NCI-H187 (cell line): Measurements from ENCODE around the gene KRTAP10-6.
"Not testable (repeated sequence)": the region's sequence is repeated elsewhere in the genome, so short reads cannot be mapped to it uniquely, and the experiment has no call there.

Experiments used
- DNase-seq, 2 experiments: peaks; one replicate each; lab custom pipeline; 2025; lab: John Stamatoyannopoulos, UW

The KRTAP10-6 gene

DNA sequence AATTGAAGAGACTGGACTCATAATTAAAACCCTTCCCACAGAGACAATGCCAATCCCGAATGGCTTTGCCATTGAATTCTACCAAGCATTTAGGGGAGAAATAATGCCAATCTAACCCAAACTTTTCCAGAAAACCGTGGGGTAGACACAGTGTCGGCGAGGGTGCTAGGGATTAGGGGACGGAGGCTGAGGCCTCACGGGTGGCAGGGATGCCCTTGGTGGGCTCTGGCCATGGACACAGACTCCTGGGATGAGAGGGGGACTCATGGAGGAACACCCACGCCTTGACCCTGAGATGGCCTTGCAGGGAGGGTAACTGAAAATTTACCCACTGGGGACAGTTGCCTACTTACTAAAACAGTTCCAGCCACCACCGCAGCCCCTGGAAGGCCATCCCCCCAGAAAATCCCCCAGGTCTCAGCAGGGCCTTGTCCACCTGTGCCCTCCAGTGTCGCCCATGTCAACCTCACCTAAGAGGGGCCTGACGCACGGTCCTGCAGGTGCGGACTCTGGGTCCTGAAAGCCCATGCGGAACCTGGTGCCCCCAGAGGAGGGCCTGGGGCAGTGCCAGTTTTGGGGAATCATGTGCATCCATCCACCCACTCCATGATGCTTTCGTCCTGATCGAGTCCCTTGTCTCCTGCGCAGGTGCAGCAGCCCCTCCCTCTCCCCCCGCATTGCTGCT, 13.8 kb downstream of the KRTAP10-6 start:
- no peak for DNase-seq

DNA sequence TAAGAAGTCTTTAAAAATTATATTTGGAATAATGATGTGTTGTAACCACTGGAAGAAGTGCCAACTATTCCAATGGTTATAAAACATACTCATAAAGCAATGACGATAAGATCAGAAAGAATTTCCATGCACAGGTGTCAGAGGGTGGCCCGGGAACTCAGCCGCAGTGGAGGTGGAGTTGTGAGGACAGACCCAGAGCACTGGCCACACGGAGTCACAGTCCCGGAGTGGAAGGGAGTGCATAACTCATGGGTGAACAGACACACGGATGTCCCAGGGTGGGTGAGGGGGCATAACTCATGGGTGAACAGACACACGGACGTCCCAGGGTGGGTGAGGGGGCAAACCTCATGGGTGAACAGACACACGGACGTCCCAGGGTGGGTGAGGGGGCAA, 16.3 kb downstream of the KRTAP10-6 start:
- DNase-seq: no peak

DNA sequence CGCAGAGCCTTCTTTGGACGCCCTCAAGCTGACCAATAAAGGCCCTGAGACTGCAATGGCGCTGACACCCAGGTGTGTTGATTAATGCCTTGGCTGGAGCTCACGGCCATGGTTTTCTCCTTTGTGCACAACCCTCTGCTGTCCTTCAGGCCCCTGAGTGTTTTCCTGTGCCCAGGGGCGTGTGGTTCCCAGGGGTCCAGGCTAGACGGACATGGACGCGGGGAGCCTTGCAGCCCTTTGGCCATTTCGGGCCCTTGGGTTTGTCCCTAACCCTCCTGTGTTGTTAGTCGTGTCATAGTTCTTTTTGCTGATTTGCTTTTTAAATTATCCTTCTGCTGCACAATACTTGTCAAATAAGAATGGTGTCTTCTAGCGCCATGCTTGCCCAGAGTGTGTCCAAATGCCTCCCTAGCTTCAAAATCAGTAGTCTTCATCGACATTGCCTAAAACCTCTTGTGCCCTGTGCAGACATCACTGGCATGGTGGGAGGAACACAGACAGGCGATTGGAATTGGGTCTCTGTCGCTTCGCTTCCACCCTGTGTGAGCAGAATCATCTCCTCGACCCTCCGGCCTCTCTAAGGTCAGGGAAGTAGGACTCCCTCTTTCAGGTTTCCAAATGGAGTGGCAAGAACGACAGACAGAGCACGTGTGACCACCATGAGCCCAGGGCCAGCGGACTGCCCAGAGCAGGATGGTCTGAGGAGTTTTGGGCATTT, 16.8 kb downstream of the KRTAP10-6 start:
- DNase-seq: no peak

DNA sequence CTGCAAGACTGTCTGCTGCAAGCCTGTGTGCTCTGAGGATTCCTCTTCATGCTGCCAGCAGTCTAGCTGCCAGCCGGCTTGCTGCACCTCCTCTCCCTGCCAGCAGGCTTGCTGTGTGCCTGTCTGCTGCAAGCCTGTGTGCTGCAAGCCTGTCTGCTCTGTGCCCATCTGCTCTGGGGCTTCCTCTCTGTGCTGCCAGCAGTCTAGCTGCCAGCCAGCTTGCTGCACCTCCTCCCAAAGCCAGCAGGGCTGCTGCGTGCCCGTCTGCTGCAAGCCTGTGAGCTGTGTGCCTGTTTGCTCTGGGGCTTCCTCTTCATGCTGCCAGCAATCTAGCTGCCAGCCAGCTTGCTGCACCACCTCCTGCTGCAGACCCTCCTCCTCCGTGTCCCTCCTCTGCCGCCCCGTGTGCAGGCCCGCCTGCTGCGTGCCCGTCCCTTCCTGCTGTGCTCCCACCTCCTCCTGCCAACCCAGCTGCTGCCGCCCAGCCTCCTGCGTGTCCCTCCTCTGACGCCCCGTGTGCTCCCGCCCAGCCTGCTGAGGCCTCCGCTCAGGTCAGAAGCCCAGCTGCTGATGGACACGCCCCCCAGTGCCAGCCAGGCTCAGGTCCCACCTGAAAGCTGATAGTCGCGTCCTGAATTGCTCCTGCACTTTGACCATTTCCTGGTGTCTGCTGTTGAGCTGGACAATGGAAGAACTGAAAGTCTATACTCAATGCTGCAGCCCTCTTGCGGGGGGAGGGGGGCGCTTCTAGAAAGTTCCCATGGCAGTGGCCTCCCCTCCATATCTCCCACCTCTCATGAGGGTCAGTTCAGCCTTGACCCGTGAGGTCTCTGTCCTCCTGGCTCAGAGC, 17.6 kb downstream of the KRTAP10-6 start:
- no peak for DNase-seq

DNA sequence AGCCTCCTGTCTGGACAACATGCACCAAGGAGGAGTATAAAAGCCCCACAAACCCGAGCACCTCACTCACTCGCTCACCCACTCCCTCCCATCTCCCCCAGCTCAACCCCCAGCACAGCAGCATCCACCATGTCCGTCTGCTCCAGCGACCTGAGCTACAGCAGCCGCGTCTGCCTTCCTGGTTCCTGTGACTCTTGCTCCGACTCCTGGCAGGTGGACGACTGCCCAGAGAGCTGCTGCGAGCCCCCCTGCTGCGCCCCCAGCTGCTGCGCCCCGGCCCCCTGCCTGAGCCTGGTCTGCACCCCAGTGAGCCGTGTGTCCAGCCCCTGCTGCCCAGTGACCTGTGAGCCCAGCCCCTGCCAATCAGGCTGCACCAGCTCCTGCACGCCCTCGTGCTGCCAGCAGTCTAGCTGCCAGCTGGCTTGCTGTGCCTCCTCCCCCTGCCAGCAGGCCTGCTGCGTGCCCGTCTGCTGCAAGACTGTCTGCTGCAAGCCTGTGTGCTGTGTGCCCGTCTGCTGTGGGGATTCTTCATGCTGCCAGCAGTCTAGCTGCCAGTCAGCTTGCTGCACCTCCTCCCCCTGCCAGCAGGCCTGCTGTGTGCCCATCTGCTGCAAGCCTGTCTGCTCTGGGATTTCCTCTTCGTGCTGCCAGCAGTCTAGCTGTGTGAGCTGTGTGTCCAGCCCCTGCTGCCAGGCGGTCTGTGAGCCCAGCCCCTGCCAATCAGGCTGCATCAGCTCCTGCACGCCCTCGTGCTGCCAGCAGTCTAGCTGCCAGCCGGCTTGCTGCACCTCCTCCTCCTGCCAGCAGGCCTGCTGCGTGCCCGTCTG, 18.5 kb downstream of the KRTAP10-6 start, which contains the start of gene KRTAP10-4:
KRTAP10-4 (plus strand) TSS at position 100 of the 827 bp plus-strand sequence; CDS start at position 130, 30 bp downstream.
- DNase-seq: not testable (repeated sequence)

DNA sequence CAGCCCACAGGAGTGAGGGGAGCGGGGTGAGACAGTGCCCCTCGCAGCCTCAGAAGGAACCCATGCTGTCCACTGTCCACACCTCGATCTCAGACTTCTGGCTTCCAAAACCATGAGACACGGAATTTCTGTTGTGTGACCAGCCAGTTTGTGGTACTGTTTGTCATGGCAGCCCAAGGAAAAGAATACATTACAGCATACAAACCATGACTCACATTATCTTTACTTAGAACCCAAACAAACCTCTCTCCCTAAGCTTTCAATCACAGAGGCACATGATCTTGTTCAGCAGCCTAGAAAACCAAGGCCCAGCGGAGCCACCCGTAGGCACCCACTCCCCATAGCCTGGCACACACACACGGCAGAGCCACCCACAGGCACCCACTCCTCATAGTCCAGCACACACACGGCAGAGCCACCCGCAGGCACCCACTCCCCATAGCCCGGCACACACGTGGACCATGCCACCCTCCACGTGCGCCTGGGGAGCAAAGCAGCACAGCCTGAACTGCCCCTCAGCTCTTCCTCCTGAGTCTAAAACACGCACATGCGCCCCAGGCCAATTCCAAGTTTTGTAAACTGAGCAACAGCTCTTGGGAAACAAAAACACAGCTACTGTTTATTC, 19.2 kb downstream of the KRTAP10-6 start:
- DNase-seq: no peak

DNA sequence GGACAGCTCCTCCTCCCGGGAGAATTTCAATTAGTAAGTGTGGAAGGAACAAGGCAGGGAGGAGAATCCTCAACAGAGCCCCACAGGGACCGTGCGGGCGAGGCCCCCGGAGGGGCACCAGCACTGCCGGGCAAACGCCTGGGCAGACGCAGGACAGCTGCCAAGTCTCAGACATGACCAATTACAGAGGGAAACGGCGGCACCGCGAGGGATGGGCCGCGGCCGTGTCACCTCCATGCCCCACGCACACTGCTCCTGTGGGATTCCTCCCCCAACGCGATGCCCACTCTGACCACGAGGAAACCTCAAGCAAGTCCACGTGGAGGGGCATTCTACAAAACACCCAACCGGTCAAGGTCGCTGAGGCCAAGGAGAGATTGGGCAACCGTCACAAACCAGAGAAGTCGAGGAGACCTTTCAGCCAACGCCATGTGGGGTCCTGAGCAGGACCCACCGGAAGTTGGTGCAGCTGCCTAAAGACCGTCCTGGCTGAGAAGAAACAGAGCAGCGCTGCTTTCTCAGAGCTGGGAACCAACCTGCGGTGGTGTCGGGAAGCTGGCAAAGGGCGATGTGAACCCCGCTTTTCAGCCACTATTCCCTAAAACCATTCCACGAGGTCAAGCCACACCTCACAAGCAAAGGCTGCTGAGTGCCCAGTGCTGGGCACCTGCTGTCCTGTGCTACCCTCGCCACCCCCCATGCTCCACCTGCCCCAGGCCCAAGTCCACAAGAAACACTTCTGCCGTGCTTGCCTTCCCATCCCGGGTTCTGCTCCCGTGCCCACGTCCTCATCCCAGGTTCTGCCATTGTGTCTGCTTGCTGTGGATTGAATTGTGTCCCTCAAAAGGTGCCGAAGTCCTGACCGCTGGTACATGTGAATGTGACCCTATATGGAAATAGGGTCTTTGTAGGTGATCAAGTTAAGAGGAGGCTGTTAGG, 20.2 kb downstream of the KRTAP10-6 start:
- DNase-seq: no peak

DNA sequence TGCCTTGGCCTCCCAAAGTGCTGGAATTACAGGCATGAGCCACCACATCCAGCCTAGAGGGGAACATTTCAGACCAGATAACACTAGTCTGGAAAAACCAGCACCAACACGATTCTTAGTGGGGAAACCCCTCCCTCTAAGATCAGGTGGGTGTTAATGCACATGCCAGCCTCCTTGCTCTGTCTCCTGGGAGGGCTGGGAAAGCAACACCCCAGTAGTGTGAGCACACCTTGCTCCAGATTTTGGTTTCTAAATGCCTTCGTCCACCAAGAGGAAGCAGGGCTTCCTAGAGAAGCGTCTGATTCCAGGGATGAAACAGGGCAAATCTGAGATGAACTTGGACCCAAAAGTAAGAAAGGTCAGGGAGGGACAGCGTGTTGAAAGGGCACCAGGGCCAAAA, 21.0 kb downstream of the KRTAP10-6 start:
- DNase-seq: no peak

DNA sequence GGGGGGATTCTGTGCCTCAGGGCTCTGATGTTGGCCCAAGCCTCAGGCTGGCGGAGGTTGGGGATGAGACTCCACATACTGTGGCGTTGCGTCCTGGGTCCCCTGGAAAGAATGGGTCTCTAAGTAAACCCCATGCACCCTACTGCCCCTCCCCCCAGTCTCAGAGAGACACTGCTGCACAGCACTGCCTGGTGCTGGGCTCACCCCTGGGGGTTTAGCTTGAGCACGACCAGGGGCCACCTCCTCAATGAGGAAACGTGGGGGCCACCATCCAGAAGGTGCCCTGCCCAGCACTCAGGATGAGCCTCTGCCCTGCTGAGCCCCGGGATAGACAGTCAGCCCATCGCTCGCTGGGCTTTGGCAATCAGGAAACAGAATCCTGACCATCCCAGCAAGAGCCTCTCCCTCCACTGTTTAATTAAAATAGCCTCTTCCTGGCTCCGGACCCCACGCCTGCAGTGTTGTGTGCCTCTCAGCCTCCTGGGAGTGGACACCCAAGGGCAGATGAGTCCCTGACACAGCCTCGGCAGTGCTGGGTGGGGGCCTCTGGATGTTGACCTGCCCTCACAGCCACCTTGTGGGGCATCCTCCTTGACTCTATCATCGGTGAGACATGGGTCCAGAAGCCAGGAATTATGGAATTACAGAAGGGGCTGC, 22.3 kb downstream of the KRTAP10-6 start:
- no peak for DNase-seq

DNA sequence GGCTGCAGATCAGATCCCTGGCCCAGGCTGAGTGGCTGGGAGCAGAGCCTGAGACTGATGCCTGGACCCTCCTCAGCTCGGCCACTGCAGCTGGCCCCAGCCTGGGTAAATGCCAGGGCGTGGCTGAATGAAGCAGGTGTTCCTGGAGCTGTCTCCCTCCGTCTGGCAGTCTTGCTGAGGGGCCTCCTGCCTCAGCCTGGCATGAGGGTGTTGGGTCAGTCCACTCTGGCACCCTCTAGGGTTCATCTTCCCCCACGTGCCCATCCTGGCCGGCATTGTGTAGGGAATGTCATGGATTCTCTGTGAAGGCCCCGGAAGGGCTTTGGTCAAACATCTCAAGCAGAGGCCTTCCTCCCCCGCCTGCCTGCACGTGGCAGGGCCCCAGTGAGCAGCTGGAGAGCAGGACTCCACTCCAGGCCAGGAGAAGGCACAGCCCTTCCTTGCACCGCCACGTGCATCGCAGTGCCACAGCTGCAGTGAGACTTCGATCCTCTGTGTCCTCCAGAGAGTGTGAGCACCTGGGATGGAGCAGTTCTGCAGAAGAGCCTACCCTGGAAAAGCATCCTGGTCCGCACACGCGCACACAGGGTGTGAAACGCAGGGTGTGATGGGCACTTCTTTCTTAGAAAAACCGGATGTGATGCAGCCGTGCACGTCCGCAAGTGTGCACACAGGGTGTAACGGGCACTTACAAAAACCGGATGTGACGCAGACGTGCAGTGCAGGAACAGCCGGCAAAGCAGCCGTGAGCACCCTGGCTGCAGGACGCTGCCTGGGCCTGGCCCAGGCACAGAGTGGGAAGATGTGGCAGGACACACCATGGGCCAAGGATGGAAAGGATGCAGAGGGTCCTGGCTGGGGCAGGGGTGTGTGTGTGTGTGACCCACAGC, 23.4 kb downstream of the KRTAP10-6 start:
- DNase-seq: no peak

DNA sequence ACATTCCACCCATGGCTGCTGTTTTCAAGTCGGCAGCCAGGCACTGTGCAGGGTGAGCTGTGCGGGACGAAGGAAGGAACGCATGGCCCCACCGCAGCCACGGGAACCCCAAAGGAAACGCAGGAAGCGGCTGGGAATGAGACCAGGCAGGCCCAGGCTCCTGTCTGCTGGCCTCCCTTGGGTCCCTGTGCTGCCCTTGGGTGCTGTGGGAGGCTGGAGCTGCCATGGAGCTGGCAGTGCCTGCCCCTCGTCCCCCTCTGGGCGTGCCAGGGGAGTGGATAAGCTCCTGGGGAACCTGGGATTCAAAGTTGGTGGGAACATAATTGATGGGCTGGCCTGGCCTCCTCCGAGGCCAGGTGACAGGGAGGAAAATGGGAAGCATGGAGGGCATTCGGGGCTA, 24.0 kb downstream of the KRTAP10-6 start:
- DNase-seq: no peak

DNA sequence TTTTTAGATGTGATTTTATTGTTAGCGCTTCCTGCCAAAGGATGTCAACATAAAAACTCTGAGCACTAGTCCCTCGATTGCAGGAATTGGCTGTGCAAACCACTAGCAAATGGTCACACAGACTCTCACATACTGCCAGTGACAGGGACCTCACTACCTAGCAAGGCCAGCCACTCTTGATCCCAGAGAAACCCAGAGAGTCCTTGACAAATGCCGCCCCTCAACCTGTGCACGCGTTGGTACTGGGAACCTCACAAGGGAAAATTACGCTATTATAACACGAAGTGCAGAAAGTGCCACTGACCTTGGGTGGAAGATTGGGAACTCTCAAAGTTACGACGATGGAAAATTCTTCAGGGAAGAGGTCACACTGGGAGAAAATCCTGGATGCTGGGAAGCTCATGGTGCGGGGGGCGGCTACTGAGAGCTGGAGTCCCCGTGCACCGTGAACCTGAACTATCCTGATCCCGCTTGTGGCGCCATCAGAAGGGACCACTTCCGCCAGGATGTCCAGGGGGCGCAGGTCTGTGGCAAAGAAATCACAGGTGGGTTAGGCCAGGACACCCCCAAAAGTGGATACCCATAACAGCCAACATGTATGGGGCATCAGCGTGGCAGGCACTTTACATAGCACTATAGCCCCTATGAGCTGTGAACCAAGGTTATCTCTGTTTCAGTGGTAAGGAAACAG, 24.7 kb downstream of the KRTAP10-6 start:
- no peak for DNase-seq

DNA sequence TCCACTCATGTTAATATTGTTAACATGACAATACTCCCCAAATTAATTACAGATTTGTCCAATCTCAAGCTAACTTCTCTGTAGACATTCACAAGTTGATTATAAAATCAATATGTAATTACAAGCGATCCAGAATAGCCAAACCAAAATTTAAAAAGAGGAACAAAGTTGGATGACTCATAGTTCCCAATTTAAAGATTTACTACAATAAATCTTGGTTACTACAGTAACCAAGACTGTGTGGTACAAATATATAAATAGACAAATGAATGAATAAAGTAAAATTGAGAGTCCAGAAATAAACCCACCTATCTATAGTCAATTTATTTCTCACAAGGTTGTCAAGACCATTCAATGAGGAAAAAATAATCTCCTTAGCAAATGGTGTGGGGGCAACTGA, 25.9 kb downstream of the KRTAP10-6 start:
- DNase-seq: no peak

DNA sequence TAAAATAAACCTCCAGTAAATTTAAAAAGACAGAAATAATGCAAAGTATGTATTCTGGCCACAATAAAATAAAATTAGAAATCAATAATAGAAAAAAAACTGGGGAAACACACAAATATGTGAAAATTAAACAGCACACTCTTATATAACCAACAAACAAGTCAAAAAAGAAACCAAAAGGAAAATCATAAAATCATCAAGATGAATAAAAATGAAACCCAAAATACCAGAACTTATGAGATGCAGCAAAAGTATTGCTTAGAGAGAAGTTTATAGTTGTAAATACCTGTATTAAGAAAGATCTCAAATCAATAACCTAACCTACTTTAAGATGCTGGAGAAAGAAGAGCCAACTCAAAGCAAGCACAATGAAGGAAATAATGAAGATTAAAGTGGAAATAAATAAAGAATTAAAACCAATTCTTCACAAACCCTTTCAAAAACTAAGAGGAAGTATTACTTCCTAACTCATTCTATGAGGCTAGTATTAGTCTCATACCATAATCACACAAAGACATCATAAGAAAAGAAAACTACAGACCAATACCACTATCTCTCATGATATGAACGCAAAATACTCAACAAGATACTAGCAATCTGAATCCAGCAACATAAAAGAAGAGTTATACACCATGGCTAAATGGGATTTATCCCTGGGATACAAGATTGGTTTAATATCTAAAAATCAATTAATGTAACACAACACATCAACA, 27.3 kb downstream of the KRTAP10-6 start:
- DNase-seq: no peak

DNA sequence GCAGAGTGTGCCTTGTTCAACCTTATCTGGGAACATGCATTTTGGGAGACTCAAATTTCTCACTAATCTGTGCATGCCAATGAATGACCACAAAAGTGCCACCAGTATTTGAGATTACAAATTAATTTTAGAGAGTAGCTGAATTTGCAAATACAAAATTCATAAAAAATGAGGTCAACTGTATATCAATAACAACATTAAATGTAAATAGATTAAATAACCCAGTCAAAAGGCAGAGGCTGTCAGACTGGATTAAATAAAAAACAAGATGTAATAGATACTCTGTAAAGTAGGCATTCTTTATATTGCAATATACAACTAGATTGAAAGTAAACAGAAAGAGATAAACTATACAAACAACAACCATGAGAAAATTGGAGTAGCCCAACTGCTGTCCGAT, 28.2 kb downstream of the KRTAP10-6 start:
- no peak for DNase-seq

DNA sequence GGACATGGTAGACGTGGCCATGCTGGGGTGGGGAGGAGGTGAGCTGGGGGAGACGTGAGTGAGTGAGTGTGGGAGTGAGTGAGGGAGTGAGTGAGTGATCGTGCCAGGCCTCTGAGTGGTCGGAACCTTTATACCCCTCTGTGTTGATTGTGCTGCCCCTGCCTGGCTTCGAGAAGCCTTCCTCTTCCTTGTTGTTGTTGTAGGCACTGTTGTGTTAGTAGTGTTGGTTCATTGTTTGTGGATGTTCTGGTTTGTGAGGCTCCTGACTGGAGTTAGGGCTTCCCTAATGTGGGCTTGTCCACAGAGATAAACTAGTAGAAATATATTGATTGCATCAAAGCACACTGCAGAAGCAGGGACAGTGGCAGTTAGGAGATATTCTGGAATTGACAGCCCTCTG, 33.6 kb downstream of the KRTAP10-6 start, which contains the start of gene KRTAP10-3:
KRTAP10-3 (minus strand) TSS at position 101 of the 400 bp plus-strand sequence; CDS start at position 21, 80 bp downstream.
- no peak for DNase-seq

DNA sequence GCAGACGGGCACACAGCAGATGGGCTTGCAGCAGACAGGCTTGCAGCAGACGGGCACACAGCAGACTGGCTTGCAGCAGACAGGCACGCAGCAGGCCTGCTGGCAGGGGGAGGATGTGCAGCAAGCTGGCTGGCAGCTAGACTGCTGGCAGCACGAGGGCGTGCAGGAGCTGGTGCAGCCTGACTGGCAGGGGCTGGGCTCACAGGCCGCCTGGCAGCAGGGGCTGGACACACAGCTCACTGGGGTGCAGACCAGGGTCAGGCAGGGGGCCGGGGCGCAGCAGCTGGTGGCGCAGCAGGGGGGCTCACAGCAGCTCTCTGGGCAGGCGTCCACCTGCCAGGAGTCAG, 34.0 kb downstream of the KRTAP10-6 start:
- DNase-seq: not testable (repeated sequence)
